CD4-positive, alpha-beta T cell treated with Interferon alpha-2 for 1 hour (primary cell): ENCODE results near the gene ELF5.

Experiments used
- DNase-seq, 2 donors: peaks; one replicate each; pipeline ENCODE4 v3.0.0-alpha.2; 2020 to 2022

ELF5 gene

DNA sequence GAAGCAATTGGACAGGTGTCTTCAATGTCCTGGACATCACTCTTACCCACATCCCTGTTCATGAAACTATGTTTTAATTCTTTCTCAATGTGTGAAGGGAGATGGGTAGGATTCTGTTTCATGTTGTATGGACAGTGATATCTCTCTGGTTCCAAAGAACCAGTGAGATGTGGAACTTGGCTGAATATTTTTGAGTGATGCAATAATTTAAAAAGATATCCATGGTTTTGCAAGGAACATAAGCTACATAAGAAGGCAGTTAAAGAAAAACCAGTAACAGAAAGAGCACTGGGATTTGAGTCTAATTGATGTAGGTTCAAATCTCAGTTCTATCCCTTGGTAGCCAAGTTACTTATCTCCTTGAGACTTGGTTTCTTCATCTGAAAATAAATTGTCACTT, 7.7 kb upstream of the ELF5 start:
- DNase-seq, result no peak

DNA sequence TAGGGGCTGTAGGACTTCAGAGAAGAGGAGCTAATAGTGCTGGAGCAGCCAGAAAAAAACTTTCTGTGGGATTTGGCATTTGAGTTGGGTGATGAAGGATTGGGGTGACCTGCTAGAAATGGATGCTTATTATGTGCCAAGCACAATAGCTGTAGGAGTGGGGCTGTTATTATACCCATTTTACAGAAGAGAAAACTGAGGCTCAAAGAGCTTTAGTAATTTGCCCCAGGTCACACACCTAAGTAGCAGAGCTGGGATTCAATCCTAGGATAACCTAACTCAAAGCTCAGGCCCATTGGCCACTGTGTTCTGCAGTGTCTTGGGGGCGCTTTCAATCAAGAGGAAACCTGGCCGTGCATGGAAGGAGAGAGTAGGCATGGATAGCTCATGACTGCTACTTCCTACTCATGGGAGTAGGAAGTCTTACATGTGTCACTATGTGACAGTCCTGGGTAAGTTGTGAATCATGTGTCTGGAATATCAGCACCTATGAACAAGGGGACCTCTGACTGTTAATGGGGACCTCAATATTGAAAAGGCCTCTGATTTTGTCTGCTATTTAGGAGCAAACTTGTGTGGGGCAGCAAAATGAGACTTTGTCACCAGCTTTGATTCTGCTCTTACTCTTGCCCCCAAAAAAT, 6.1 kb upstream of the ELF5 start:
- no peak for DNase-seq

DNA sequence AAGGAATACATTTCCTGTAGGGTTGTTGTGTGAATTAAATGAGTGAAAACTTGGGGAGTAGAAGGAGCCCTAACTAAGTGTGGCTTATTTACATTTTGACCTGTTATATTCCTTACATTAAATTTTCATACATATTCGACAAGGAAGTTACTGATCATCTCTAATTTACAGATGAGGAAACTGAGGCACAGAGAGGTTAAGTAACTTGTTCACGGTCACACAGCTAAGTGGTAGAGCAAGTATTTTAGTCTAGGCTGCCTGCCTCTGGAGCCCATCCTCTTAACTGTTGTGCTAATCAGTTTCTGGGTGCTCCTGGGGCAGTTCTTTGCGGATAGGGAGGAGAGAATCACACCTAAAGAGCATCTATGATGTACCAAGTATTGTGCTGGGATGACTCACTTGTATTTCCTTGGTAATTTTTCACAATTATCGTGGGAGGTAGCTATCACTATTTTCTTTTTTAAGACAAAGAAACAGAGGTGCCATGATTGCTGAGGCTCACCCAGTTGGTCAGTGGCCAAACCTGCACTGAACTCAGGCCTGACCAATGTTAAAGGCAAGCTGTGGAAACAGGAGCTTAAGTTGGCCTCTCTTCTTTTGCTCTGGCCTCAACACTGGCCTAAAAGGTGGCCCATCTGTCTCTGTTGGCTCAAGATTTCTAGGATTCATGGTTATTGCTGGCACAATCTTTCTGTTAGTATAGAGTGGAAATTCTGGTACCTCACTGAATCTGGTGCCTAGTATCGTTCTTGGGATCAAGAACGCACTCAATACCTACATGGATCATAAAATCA, 2.9 kb upstream of the ELF5 start:
- no peak for DNase-seq

DNA sequence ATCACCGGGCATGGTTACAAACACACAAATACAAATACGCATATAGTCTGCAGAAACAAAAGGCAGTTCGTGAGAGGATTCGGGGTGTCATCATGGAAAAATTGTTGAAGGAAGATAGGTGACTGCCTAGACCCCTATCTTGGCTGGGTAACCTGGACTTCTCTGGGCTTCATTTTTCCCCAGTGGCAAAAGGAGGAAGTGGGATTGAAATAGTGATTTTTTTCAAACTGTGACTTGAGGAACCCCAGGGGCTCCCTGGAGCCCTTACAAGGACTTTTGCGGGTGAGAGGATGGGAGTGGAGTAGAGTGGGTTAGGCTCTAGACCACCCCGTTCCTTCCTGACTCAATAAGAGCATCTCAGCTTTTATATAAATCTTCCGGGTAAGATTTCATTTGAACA, 1.0 kb upstream of the ELF5 start:
- DNase-seq, result no peak

DNA sequence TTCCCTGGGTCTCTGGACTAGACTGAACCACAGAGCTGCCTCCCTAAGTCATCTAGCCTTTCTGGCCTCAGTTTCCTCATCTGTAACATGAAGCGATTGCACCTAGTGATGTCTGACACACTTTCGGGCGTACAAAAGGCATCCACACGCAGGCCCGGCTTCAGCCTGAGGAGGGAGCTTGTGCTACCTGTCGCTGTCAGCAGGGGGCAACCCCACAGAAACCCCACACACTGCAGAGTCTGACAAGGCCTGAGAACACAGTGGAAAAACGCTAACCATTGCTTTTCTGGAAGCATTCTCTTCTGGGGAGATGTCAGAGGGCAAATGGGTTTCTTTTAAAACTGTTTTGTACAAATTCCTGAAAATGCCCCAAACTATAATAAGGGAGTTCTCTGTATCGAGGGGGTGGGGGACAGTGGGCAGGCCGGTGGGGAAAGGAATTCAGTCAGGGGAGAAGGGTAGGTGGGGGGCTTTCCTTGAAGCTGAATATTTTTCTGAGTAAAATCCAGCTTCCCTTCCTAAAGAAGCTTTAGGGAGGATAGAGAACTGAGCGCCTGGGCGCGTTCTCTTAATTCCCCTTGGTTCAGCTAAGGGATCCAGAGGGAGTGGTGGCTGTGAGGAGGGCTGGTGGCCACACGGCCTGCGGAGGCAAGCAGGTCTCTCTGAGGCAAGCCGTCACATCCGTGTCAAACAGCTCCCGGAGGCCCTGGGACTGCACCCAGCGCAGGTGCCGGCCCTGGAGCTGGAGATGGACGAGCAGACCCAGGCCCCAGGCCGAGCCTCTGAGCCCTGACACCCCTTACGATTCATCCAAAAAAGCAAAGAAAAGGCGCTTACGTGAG, 533 bp downstream of the ELF5 start:
- DNase-seq, result peak; percentile 25 to 44

DNA sequence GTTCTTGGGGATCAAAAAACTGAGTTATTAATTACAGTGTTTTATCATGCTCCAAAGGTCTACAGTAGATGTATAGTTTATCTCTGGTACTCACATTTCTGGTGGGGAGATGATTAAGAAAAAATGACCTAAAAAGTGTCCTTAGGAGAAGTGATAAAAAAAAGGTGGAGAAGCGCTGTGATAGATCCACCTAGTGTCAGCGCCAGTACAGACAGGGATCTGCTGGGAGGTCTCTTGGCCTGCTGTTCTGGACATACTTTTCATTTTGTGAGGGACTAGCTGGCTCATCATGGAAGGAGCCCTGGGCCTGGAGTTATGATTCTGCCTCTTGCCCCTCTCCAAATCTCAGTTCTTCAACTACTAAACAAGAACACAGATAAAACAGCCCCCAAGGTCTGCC, 2.9 kb downstream of the ELF5 start:
- no peak for DNase-seq

DNA sequence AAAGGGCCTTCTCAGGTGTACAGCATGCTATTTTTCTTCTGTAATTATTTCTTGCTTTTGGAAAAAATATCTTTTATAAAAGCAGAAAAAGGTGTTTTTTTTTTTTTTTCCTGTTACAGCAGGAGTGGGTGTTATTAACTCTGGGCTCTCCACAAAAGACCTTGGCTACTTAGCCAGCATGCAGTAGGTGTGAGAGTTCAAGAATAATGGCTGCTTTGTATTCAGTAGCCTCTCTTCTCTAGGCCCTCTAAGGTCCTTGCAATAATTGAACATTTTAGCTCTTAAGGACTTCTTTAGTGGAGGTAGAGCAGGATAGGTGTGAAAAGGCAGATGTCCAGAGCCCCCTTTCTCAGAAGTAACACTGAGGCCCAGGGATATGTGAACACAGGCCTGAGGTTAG, 3.4 kb downstream of the ELF5 start:
- no peak for DNase-seq

DNA sequence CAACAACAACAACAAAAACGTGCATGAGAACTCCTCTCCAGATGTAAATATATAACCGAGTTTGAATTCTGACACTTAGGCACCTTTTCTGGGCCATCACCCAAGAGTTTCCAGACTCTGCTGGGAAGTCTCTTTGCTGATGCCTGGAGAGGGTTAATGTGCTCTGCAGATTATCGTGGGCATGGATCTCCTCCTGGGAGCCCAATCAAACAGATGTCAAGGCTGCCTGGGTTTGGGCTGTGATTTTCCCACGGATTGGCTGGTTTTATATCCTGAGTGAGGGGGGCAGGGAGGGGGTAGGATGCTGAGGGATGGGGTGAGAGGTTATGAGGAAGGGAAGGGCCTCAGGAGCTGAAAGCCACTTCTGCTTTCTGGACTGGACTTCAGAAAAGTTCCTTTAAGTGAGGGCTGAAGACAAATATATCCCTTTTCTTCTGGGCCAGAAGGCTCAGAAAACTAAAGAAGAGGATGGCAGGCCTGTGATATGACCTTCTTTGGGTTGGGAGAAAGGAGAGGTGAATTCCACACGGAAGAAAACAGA, 4.2 kb downstream of the ELF5 start:
- no peak for DNase-seq

DNA sequence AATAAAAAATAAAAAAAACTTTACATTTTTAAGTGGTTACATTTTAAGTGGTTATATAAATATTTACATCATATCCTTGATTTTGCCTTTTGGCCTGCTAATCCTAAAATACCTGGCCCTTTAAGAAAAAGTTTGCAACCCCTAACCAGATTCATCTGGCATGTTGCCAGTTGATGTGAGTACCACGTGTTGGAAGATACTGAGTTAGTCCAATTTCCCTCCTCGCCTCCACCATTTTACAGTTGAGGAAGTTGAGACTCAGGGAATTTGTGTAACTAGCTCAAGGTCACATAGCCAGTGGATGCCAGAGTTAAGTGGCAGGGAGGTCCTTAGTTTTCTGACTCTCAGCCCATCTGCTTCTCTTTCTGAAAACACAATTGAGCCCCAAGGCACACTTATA, 5.1 kb downstream of the ELF5 start:
- no peak for DNase-seq

DNA sequence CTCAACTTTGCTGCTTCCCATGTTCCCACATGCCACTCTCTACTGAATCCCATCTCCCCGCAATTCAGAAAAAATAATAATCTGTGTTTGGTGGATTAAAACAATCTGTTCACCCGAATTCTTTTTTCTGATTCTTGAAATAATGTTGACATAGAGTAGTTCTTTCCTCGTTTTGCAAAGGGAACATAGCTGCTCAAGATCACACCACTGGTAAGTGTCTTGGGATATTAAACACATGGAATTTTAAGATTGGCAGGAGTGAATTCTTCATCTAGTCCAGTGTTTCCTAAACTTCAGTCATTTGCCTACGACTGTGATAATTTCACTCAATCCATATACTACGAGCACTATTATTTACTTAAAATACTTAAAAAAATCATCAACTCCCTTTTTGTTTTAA, 6.0 kb downstream of the ELF5 start:
- DNase-seq, result no peak

DNA sequence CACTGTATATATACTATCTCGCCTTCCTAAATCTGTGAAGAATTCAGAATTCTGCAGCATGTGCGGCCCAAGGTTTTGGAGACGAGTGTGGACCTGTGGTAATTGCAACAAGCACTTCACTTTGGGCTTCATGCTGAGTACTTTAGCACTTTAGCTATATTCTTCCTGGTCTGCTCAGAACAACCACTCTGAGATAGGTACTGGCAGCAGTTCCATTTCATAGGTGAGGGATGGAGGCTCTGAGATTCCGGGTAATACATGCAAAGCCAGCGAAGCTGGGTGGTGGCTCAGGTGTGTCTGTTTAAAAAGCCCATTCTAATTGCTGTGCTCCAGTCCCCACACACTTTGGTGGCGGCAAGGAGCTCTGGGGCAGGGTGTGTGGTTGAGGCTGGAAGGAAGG, 6.4 kb downstream of the ELF5 start:
- DNase-seq, result no peak

DNA sequence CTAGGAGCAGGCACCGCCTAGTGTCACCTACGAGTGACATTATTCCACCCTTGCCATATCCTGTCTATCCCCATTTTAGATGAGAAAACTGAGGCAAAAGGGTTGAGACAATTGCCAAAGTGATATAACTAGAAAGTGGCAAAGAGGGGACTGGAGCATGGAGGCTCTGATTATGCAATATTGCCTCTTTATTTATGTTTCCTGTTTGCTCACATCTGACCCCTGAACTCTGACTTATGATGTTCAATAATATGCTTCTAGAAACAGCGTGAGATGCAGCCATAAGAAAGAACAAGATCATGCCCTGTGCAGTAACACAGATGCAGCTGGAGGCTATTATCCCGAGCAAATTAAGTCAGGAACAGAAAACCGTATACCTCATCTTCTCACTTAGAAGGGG, 7.7 kb downstream of the ELF5 start:
- no peak for DNase-seq

DNA sequence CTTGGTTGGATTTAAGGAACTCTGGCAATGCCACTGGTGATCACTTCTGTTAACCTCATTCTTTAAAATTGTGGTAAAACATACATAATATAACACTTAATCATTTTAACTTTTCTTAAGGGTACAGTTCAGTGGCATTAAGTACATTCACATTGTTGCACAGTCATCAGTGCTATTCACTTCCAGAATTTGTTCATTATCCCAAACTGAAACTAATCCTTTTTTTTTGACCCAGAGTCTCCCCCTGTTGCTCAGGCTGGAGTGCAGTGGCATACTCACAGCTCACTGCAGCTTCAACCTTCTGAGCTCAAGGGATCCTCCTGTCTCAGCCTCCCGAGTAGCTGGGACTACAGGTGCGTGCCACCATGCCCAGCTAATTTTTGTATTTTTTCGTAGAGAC, 10.6 kb downstream of the ELF5 start:
- no peak for DNase-seq

DNA sequence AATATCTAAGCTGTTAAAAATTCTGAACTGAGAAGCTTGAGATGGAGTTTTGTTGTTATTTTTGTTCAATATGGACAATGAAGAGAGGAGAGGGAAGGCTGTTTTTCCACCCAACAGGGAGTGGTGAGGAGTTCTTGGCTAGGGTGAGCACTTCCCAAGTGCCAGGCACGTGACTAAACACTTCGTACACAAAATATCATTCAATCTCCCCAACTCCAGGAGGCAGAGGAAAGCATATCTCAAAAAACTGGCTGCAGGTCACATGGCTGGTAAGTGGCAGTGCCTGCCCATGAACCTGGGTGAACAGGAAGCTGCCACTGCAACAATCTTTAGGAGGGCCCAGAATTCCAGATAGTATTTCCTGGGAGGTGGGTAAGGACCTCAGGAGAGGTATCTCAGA, 11.6 kb downstream of the ELF5 start:
- DNase-seq, result no peak

DNA sequence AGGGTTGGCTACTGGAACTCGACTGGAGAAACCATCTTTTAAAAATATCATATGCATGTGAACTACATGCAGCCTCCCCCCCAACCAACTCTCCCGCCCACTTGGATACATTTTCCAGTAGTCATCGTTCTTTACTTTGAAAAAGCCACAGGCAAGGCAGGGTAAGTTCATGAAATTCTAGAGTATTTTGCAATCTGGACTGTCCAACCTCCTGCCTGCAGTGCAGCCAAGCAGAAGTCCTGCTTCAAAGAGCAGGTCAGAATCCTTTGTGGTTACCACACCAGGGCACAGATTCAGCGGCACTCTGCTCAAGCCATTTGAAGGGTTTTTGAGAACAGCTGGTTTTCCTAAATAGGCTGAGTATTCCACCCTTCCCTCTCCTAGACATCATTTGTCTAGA, 12.1 kb downstream of the ELF5 start:
- no peak for DNase-seq

DNA sequence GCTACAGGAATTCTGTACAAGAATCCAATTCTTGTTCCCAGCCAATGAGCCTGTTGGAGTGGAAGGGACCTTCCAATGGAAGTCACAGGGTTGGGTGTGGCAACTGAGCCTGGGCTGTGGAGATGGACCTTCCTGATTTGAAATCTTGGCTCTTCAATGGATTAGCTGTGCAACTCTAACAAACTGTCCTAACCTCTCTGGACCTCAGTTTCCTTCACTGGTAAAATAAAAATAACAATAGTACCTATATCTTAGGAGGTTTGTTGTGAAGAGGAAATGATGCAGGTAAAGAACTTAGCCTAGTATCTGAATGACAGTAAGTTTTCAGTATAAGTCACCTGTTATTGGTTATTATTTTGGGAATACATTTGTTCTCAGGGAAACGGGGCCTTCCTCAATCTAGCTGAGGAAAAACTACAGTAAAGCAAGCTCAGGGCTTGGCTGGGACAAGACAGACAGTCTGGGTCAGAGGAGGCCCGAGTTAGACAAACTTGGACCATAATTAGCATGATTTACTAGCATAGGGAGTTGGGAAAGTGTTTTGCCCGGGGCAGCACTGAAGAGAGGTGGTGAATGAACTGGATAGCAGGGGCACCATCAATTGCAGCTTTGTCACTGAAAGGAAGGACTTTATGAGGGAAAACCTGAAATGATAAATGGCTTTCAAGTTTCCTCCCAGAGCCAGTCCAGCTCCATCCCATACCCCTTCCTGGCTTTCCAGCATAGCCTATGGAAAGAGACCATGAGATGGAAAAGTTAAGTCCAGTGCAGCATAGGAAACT, 13.7 kb downstream of the ELF5 start:
- no peak for DNase-seq

DNA sequence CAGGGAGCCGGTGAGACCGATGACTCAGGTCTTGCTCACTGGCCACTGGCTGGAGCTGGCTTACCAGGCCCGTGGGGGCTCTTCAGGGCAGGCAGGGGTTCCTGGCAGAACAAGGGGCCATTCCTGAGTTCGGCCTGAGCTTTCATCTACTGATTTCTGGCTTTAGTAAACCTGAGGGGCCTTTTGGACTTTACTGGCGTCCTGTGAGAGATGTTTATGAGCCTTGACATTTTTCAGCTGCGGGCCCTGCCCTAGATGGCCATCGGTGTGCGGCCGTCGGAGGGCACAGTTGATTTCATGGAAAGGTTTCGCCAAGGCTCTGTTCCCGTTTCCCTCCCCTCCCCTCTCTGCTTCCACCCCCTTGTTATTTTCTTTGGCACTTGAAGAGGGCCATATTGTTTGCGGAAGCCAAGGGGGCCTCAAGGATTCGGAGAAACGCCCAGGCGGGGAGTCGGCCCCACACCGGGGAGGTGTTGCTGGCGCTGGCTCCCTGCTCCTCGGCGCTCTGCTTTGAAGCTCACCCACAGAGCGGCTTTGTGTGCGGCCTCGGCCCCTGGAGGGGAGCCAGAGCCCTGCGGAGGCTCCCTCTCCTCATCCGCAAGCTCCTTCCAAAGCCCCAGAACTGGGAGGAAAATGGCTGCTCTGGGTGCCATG, 17.7 kb downstream of the ELF5 start:
- no peak for DNase-seq

DNA sequence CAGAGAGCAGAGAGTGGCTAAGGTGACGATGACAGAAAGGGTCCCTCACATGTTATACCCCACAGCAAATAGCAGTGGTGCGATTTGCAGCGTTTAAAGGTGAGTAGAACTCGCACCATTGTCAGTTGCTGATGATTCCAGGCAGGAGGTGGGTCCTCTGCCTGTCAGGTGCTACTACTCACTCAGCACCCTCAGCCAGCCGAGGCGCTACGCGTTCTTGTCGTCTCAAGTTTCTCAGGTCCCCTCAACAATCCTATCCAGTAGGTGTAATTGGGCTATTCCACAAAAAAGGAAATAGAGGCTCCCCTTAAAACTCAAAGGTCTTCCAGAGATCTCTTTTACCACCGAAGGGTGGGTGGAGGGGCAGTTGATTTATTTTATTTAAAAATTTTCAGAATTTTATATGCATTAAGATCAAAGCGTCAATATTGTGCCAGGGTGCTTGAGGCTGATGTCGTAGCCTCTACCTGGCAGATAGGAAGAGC, 18.3 kb downstream of the ELF5 start:
- DNase-seq, result no peak

DNA sequence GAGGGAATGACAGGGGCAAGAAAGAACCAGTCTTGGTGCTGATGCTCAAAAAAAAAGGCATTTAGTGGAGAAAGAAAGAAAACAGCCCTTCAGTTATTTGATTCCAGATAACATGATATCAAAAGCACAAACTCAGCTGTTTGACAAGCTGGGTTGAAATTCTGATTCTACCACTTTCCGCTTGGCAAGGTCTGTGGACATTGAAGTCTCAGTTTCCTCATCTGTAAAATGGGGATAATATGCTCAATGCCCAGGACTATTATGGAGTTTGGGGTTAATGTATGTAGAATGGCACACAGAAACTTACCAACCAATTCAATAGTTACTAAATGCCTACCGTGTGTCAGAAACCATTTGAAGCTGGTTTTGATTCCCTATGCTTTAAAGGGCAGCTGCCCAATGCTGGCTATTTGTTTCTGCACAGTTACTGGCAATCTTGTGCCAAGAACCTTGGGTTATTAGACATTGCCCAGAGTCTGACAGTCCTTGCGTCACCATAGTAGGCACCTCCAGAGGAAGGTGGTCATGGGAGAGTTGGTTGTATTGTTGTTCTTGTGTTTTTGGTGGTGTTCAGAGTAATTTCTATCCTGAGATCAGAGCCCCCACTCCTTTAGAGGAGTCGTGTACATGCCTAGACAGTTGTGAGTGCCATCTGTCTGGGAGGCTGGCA, 19.5 kb downstream of the ELF5 start:
- DNase-seq, result no peak

DNA sequence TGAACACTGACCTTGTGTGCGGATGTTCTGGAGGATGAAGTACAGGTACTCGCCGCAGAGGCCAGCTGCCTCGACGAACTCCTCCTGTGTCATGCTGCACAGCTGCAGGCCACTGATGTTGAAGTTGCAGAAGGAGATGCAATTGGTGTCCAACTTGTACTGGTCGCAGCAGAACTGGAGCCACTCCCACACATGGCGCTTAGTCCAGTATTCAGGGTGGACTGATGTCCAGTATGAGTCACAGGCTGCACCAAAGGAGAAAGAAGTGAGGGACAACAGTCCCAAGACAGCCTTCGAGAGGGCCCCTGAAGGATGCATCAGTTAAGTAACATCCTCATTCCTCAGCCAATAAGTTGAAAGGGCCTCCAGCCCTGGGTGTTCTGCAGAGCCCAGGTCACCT, 20.1 kb downstream of the ELF5 start:
- no peak for DNase-seq

DNA sequence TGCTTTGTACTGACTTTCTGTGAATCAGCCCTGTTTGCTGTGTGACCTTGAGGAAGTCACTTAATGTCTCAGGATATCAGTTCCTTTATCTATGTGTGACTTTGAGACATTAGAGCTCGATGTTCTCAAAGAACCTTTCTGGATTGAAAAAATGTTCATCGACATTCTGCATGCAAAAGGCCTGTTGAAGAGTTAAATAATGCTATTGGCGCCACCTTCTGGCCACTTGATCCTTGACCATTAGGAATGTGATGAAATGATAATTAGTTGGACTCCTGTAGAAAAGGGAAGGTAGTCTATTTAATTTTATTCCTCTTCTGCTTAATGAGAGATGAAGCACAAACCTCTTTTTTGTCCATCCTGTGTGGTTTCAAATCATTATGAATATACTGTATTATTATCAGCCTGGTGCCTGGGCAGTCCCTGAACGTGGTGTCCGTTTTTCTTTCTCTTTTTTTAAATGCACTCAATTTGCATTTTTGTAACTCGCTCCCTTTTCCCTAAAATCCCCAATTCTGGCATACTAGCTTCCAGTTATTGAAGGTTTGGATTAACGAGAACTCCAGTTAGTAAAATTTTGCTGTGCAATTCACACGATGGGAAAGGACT, 20.7 kb downstream of the ELF5 start:
- DNase-seq, result peak; percentile 40 to 51
